ENCODE results near the gene PALD1. TPM values are rescaled to one million over a fixed set of nuclear protein-coding genes. Genes with fewer than 3 reads are reported as not detected.
A peak's percentile ranks its signal among the peaks of the same experiment; 100 is the strongest.

The PALD1 gene
- total and polyA plus RNA-seq, 2 of the 4 experiments (the other 2 are of a cell fraction), result 0.12 to 0.18 TPM

- H4K91ac ChIP-seq (ENCODE audit: insufficient read depth, low read depth, low read length), result no peak overlapping the region
- H3K9ac ChIP-seq (ENCODE audit: low read depth, low read length), result no peak overlapping the region
- H3K27ac ChIP-seq (ENCODE audit: insufficient read depth, low read length), result no peak overlapping the region
- H3K4me3 ChIP-seq (ENCODE audit: insufficient read depth, low read depth, low read length), result no peak overlapping the region
- no peak overlapping the region for H3K4ac ChIP-seq (ENCODE audit: low read depth, low read length)
- H3K79me1 ChIP-seq (ENCODE audit: low read depth in 1 of 2, low read length in 2 of 2), result peaks cover 2 to 16% of the 10 kb centered on the region in 2 experiments; a peak in 3 of 4 replicates
- H3K4me1 ChIP-seq (ENCODE audit: control insufficient read depth, insufficient read depth, low read length), result peaks cover 10% of the 10 kb centered on the region
- ChIA-PET CTCF (interaction anchor here (1.0 to 1.1 kb wide), 5 partner anchors 13 to 58 kb away, joined by 3 to 4 read pairs (median 3); no protein-coding TSS in a partner anchor), POLR2A (ENCODE audit: unreplicated experiment) (no interaction called here)
- dilution Hi-C loops (cut with HindIII; ENCODE audit: low sequenced_read_pairs, unreplicated experiment), result no loop called here
- H3K36me3 ChIP-seq (ENCODE audit: control insufficient read depth, insufficient read depth, low read length), result peaks cover 24% of the 10 kb centered on the region
- ATAC-seq (ENCODE audit: low read depth) (peak; percentile 65), DNase-seq (peak; percentile 87)
- no peak overlapping the region for H2BK20ac ChIP-seq (ENCODE audit: low read depth, low read length)
- H2BK120ac ChIP-seq (ENCODE audit: low read depth, low read length), result no peak overlapping the region
- H3K4me2 ChIP-seq (ENCODE audit: low read depth, low read length), result peak overlapping the region; percentile 16; the same call in 1 of the 2 replicates
- H3K27me3 ChIP-seq (ENCODE audit: control insufficient read depth, insufficient read depth, low read length), result no peaks in the 10 kb centered on the region
- no peak overlapping the region for H2AK5ac ChIP-seq (ENCODE audit: low read depth, low read length)
- no peak overlapping the region for H2BK5ac ChIP-seq (ENCODE audit: low read depth, low read length, poor library complexity, severe bottlenecking)
- no peak overlapping the region for H4K8ac ChIP-seq (ENCODE audit: low read depth in 2 of 2, low read length in 2 of 2)
- H3K9me1 ChIP-seq (ENCODE audit: insufficient read depth, low read length), result peaks cover 12% of the 10 kb centered on the region
- H3K9me3 ChIP-seq (ENCODE audit: control insufficient read depth, insufficient read depth, low read length), result no peaks in the 10 kb centered on the region
- H3K56ac ChIP-seq (ENCODE audit: extremely low read depth, insufficient read depth, low read length), result no peak overlapping the region
- H3K23ac ChIP-seq (ENCODE audit: low read depth, low read length), result no peak overlapping the region
- in situ Hi-C loops (cut with MboI; ENCODE audit: low sequenced_read_pairs), result no loop called here
- no peak overlapping the region for H2AFZ ChIP-seq (replicated peaks; ENCODE audit: low read length, poor library complexity)
- 13% methylated on average over 2 of the region's 6 CpGs; no CpG with 5 or more reads in 1 of the 2 experiments for WGBS, 2 experiments (ENCODE audit: extremely low coverage in 2 of 2, insufficient read length in 1 of 2)
- H2AK9ac ChIP-seq (replicated peaks; ENCODE audit: low read depth, low read length, poor library complexity), result no peak overlapping the region
- no peak overlapping the region for H3K18ac ChIP-seq (ENCODE audit: low read depth, low read length)
- intact Hi-C loops (cut with micrococcal nuclease), result no loop called here
- no peak overlapping the region for H4K5ac ChIP-seq (ENCODE audit: low read depth, low read length)
- no peak overlapping the region for H3K14ac ChIP-seq (replicated peaks; ENCODE audit: low read depth, low read length)
- H2BK15ac ChIP-seq (ENCODE audit: low read depth, low read length), result no peak overlapping the region
- no TSS peak for BruUV-seq (replicated peaks)
- peaks cover 19% of the 10 kb centered on the region for H4K20me1 ChIP-seq (ENCODE audit: insufficient read depth, low read length)
- TF ChIP-seq MXI1 (IDR thresholded peaks at IDR 0.05; ENCODE audit: borderline replicate concordance, low read depth, low read length), result peak; percentile 88
- peak; percentile 33; the same call in 1 of the 2 replicates for TF ChIP-seq CTCF (conservative IDR thresholded peaks at IDR 0.05; ENCODE audit: low read depth, low read length)
- no peak for TF ChIP-seq CHD1 (IDR thresholded peaks at IDR 0.05; ENCODE audit: low read depth, low read length)
- no peak for TF ChIP-seq POLR2A (IDR thresholded peaks at IDR 0.05; ENCODE audit: low read depth, low read length)
- peak; percentile 57 for TF ChIP-seq CEBPB (IDR thresholded peaks at IDR 0.05; ENCODE audit: low read depth, low read length)
- no peak for TF ChIP-seq ELK1 (IDR thresholded peaks at IDR 0.05; ENCODE audit: borderline replicate concordance, low read depth, low read length)
- TF ChIP-seq FOS (IDR thresholded peaks at IDR 0.05; ENCODE audit: low read depth, low read length), result no peak
- TF ChIP-seq SMC3 (IDR thresholded peaks at IDR 0.05; ENCODE audit: low read depth, low read length), result no peak; the same call in 1 of the 2 replicates
- TF ChIP-seq NFE2L2 (IDR thresholded peaks at IDR 0.05; ENCODE audit: low read depth, low read length), result peak; percentile 7; the same call in 1 of the 2 replicates
- TF ChIP-seq RFX5 (IDR thresholded peaks at IDR 0.05; ENCODE audit: low read depth, low read length), result no peak
- TF ChIP-seq RCOR1 (IDR thresholded peaks at IDR 0.05; ENCODE audit: insufficient replicate concordance, low read length), result no peak
- peak; percentile 17; the same call in 1 of the 2 replicates for TF ChIP-seq RAD21 (IDR thresholded peaks at IDR 0.05; ENCODE audit: low read length)
- no peak for TF ChIP-seq USF2 (IDR thresholded peaks at IDR 0.05; ENCODE audit: low read depth, low read length)
Observed at GRCh38 chr10:70430493-70431445, 47.8 kb upstream of the PALD1 start.

Measured in IMR-90 (cell line).